ENCODE data around the gene TSKS.

DNA sequence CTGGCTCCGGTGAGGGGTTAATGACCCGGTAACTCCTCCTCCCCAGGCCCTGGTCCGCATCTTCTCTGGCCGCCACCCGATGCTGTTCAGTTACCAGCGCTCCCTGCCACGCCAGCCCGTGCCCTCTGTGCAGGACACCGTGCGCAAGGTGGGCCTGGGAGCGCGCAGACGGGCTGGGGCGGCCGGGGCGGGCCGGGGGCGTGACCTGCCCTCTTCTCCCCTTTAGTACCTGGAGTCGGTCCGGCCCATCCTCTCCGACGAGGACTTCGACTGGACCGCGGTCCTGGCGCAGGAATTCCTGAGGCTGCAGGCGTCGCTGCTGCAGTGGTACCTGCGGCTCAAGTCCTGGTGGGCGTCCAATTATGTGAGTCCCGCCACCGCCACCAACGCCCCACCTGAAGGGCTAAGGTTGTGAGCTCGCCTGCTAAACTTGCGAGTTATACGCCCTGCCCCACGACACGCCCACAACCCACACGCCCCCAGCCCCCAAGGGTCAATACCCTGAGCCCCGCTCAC is 61.8 kb downstream of the TSKS start:
- TF ChIP-seq, protein P1, sequence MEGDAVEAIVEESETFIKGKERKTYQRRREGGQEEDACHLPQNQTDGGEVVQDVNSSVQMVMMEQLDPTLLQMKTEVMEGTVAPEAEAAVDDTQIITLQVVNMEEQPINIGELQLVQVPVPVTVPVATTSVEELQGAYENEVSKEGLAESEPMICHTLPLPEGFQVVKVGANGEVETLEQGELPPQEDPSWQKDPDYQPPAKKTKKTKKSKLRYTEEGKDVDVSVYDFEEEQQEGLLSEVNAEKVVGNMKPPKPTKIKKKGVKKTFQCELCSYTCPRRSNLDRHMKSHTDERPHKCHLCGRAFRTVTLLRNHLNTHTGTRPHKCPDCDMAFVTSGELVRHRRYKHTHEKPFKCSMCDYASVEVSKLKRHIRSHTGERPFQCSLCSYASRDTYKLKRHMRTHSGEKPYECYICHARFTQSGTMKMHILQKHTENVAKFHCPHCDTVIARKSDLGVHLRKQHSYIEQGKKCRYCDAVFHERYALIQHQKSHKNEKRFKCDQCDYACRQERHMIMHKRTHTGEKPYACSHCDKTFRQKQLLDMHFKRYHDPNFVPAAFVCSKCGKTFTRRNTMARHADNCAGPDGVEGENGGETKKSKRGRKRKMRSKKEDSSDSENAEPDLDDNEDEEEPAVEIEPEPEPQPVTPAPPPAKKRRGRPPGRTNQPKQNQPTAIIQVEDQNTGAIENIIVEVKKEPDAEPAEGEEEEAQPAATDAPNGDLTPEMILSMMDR (IDR thresholded peaks at IDR 0.05): no peak
- TF ChIP-seq EP300 (IDR thresholded peaks at IDR 0.05): no peak
